ENCODE measurements around the gene AKT2.

AKT2 gene

DNA sequence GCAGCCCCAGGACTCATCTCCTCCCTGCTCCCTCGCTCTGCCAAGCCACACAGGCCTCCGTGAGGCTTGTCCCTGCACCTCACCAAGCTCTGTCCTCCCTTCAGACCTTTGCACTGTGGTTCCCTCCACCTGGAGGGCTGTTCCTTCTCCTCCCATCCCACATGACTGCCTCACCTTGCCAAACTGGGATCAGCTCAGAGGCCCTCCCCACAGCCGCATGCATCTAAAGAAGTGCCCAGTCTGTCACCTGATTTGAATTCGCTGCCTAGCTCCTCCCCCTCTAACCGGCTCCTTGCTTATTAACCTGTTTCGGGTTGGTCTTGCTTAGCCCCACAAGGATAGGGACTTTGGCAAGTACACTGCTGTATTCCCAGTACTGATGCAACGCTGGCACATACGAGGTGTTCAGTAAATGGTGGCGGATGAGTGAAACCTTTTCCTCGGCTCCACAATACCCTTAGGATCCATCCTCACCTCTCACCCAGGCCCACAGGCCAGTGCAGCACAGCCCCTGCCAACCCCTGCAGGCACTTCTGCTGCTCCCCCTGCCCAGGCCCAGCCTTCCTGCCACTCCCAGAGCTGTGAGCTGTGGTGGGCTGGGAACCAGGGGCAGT lies 4.4 kb downstream of the AKT2 start:
- DNase-seq (ENCODE audit: low read depth in 2 of 2) = no peak
- H3K4me3 ChIP-seq (replicated peaks in 1 of 2; ENCODE audit: low read depth in 2 of 2, low read length in 2 of 2) = no peak overlapping the region
- TF ChIP-seq, protein P1, sequence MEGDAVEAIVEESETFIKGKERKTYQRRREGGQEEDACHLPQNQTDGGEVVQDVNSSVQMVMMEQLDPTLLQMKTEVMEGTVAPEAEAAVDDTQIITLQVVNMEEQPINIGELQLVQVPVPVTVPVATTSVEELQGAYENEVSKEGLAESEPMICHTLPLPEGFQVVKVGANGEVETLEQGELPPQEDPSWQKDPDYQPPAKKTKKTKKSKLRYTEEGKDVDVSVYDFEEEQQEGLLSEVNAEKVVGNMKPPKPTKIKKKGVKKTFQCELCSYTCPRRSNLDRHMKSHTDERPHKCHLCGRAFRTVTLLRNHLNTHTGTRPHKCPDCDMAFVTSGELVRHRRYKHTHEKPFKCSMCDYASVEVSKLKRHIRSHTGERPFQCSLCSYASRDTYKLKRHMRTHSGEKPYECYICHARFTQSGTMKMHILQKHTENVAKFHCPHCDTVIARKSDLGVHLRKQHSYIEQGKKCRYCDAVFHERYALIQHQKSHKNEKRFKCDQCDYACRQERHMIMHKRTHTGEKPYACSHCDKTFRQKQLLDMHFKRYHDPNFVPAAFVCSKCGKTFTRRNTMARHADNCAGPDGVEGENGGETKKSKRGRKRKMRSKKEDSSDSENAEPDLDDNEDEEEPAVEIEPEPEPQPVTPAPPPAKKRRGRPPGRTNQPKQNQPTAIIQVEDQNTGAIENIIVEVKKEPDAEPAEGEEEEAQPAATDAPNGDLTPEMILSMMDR (IDR thresholded peaks at IDR 0.05; ENCODE audit: low read depth, low read length) = no peak

DNA sequence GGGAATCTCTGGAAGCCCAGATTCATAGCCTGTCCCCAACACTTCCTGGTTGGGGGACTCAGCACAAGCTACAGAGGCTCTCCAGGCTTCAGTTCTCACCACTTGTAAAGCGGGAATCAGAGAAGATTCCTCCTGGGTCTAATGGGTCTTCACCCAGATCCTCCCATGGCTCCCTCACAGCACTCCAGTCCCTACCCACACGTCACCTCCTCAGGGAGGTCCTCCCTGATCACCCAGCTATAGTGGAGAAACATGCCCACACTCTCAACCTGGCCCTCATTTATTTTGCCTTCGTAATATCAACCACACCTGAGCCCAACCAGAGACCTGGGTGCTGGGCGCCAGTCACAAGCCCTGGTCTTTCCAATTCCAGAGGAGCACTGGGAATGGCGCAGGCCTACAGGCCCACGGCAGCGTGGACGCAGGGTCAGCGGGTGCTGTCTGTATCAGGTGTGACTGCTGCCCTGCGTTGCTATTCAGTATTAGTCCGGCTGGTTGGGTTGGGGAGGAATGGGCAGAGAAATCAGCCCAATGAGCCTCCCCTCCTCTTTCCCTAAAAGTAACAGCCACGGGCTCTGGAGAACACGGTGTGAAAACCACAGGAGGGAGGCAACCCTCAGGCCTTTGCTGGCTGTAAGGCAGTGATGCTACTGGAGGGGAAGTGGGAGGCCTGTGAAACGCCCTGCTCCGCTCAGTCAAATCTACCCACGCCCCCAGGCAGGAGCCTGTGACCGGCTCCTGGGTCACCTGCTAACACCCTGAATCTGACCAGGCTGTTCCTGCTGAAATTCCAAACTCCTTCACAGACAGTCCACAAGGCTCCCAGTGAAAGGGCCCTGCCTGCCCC lies 5.2 kb downstream of the AKT2 start:
- DNase-seq (ENCODE audit: low read depth in 2 of 2) = no peak
- H3K4me3 ChIP-seq (replicated peaks in 1 of 2; ENCODE audit: low read depth in 2 of 2, low read length in 2 of 2) = no peak overlapping the region
- TF ChIP-seq, protein P1 (IDR thresholded peaks at IDR 0.05; ENCODE audit: low read depth, low read length) = no peak

DNA sequence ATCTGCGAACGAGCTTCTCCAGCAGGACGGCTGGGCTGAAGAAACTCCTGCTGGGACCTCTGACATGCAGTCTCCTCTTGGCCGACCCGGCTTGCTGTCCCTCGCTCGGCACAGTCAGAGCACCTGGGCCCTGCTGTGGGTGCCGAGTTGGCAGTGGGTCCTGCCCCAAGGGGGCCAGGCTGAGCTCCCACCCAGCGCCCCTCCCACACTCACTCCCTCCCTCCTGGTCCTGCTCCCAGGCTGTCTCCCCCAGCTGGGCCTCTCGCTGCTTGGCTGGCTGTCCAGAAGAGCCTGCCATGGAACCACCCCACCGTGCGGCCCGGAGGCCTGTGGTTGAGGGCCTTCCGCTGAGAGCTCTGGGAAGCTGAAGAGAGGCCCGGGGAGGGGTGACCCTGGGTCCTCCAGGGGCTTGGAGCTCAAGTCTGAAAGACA lies 6.0 kb downstream of the AKT2 start:
- TF ChIP-seq, protein P1 (IDR thresholded peaks at IDR 0.05; ENCODE audit: low read depth, low read length) = no peak
- H3K4me3 ChIP-seq (replicated peaks in 1 of 2; ENCODE audit: low read depth in 2 of 2, low read length in 2 of 2) = peak overlapping the region; percentile 10 to 26
- peak; percentile 51 to 86 for DNase-seq (ENCODE audit: low read depth in 2 of 2)

DNA sequence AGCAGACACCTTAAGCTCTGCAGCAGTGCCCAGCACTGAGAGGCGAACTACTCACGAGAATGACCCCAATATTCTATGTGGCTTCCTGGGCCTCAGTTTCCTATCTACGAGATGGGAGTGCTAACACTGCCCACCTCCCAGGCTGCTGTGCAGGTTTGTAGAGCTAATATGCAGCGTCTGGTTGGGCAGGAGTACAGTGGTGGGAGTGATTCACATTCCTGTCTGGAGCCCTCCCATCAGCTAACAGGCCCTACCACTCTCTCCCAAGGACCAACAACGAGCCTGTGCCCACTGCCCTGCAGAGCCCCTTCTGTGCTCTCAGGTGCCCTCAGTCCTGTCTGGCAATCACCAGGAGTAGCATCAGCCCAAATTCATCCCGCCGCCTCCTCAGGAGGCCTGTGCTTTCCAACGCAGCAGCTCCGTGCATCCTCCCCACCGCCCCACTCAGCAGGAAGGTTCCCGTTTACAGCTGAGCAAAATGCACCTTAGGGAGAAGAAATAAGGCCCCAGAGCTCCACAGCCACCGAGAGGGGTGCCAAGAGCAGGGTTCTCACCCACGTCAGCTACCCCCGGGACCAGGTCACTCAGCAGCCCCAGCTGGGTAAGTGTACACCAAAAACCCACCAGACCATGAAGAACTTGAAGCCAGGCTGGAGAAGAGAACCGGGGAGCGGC lies 6.6 kb downstream of the AKT2 start:
- H3K4me3 ChIP-seq (replicated peaks in 1 of 2; ENCODE audit: low read depth in 2 of 2, low read length in 2 of 2) = peak overlapping the region in 1 of 2 donors; percentile 1
- TF ChIP-seq, protein P1 (IDR thresholded peaks at IDR 0.05; ENCODE audit: low read depth, low read length) = no peak
- no peak for DNase-seq (ENCODE audit: low read depth in 2 of 2)

DNA sequence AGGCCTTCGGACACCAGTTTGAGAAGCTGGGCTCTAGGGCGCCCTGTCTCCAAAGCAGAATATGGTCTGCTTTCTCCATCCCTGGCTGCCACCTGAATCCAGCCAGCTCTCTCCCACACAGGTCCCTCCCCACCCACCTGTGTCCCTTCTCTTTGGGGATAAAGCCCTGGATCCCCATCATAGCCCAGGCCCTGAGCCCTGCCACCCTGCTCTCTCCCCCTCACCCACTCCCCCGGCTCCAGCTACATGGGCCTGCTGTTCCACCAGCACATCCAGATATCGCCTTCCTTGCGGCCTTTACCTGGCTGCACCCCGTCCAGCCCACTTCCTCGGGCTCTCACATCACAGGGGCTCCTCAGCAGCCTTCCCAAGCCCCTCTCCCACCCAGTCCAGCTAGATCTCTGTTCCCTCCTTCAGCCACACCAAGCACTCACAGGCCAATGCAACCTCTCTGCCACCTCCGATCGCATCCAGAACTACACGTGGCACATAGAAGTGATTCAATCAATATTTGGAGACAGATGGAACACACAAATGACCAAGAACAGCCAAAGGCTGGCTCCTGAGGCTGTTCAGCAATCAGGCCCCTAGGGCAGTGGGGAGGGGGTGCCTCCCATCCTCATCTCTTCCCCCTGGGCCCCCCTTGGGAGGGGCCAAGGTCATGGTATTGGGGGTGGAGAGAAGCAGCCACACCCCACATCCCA lies 7.6 kb downstream of the AKT2 start:
- DNase-seq (ENCODE audit: low read depth in 2 of 2) = no peak
- TF ChIP-seq, protein P1 (IDR thresholded peaks at IDR 0.05; ENCODE audit: low read depth, low read length) = no peak
- no peak overlapping the region for H3K4me3 ChIP-seq (replicated peaks in 1 of 2; ENCODE audit: low read depth in 2 of 2, low read length in 2 of 2)
